RCC 7860 (cell line): Measurements from ENCODE around the gene FRMD4A.

Experiments
- DNase-seq: peaks from one replicate; pipeline ENCODE4 v3.0.0-alpha.2; 2015; ENCODE audit warnings: low spot score
- FAIRE-seq: peaks from 2 replicates; lab custom pipeline; 2012; peaks lifted over from hg19 to GRCh38; lab: Jason Lieb, UNC

Gene FRMD4A

DNA sequence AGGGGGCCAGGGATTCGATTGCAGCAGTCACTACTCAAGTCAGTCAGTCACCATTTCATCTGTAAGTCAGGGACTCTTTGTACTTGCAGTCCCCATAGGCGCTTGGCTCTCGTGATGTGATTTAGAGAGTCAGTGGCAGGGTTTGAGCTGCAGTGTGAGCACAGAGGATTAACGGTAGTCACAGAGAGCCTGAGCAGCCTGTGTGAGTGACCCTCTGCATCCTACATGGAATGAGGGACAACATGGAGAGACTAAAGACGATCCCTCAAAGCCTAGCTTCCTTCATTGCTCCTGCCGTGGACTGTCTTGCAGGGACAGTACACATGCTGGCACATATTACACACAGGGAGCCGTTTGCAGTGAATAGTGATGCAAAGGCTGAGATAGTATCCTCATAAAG, 687.7 kb downstream of the FRMD4A start:
- no peak for DNase-seq
- FAIRE-seq = no peak

DNA sequence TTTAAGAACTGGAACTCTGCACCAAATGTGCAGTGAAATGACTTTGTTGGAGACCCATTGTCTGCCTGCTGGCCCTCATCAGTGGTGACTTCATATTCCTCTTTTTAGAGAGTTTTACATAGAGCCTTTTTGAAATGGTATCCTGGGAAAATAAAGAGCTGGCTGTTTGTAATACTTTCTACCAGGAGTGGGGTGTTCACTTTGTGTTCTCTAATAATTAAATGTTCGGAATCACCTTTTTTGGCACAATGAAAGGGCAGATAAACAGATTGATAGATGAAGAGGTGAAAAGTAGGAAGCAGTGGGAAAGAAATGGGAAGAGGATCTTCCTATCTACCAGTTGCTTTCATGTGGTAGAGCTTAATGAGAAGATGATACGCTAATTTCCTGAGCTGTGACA, 688.4 kb downstream of the FRMD4A start:
- FAIRE-seq = no peak
- no peak for DNase-seq

DNA sequence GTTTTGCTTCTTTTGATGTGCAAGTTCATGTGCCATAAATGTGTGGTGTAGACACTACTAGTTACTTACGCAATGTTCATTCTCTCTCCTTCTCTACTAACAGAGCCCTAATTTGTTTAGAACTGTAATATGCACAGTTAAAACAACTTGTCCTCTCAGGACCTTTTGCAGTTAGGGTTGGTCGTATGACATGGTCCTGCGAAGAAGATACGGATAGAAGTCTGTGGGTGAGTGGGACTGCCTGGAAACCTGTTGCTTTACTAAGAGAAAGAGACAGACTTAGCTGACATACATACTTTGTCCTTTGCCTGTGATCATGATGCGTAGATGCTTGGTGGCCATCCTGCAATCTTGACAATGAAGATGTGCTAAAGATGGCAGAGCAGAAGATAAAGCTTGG, 692.8 kb downstream of the FRMD4A start:
- FAIRE-seq = no peak

DNA sequence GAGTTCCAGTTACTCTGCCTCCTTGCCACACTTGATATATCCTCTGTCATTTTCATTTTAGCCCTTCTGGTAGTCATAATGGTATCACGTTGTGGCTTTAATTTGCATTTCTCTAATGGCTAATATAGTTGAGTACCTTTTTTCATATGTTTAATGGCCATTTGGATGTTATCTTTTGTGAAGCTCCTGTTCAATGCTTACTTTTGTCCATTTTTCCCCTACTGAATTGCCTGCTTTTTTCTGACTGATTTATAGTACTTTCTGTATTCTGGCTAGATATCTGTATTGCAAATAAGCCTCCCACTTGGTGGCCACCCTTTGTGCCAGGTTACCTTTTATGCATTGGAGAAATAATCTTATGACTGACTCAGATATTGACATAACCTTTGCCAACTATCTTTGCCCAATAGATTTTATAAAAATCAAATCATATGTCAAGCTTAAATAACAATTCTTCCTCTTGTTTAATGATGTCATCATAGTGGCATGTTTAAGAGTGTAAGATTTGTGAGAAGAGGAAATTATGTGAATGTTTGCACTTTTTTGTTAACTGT, 693.3 kb downstream of the FRMD4A start:
- no peak for DNase-seq

More for the DNA sequence above, 692.8 kb downstream of the FRMD4A start:
- DNase-seq = no peak

GRCh38 chr10:13636776-13637175, 693.9 kb downstream of the FRMD4A start:
- DNase-seq (no peak), FAIRE-seq (no peak)

More for the DNA sequence above, 693.3 kb downstream of the FRMD4A start:
- FAIRE-seq = no peak

GRCh38 chr10:13634207-13634606, 696.5 kb downstream of the FRMD4A start:
- DNase-seq = no peak
- FAIRE-seq = no peak

DNA sequence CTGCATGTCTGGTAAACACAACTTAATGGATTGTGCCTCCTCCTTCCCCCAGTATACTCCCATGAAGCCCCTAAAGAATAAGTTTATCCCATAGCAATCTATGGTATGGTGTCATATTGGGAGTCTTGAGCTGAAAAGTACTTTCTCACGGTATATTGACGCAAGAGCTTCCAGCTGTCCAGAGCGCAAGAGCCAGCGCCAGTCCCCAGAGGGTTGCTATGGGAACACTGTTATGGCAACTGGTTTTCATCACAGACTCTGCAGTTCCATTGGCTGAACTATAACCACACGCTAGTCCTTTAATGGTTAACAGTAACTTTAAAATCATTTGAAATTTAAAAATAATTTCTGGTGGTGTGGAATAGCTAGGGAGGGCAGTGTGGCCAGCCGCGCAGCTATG, 697.0 kb downstream of the FRMD4A start:
- FAIRE-seq (no peak), DNase-seq (no peak)

- DNase-seq = no peak
- FAIRE-seq = no peak
Observed at GRCh38 chr10:13632884-13633440, 697.8 kb downstream of the FRMD4A start.

GRCh38 chr10:13632440-13632839, 698.3 kb downstream of the FRMD4A start:
- no peak for DNase-seq
- no peak for FAIRE-seq

DNA sequence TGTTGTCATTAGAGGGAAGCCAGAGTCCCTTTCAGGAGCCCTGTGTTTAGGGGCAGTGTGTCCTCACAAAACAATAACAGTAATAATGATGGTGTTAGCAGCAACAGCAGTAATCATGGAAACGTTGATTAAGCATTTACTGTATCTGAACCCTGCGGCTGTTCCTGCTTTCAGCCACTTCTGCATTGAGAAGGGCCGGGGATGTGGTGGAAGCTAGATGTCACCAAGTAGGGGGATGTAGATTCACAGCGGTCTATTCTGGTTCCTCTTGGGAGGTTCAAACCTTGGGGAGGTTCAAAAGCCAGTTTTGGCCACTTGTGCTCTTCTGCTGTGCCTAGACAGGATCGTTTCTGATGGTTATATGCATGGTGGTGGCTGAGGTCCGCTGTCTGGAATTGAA, 699.1 kb downstream of the FRMD4A start:
- DNase-seq (no peak), FAIRE-seq (no peak)

GRCh38 chr10:13630231-13630630, 700.5 kb downstream of the FRMD4A start:
- no peak for DNase-seq
- no peak for FAIRE-seq

DNA sequence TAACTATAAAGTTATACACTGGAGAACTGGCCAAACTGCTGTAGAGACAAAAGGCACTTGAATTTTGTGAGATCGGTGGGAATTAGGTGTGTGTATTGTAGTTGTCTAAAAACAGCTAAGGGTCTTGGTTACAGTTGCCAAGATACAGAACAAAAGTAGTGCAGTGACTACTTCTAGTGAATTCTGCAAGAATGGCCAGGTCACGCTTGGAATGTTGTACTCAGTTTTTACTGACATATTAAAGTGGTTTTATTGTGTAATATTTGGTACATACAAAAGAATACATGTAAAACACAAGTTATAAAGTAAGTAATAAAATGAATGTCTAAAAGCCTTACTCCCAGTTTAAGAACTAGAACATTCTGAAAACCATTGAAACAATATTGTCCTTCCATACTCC, 701.6 kb downstream of the FRMD4A start:
- FAIRE-seq (no peak), DNase-seq (no peak)

GRCh38 chr10:13628661-13629060, 702.1 kb downstream of the FRMD4A start:
- DNase-seq = no peak
- no peak for FAIRE-seq

GRCh38 chr10:13627459-13628310, 703.0 kb downstream of the FRMD4A start:
- FAIRE-seq = no peak
- DNase-seq = no peak

GRCh38 chr10:13624630-13625029, 706.1 kb downstream of the FRMD4A start:
- FAIRE-seq (no peak), DNase-seq (no peak)

DNA sequence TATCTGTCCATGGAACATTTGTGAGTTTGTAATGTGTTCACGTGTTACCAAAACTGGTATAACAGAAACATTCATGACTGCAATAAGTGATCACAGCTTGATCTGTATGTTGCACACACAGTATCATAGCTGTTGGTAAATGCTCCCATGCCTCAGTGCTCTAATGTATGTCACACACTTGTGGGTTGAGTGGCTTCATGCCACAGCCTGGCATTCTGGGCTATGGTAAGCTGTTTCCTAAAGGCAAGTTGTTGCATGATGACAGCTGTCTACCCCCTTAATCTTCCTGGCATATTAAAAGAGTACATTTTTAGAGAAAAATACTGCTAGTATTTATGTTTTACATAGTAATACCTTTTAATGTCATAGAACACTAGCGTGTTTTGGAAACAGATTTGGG, 708.8 kb downstream of the FRMD4A start:
- FAIRE-seq (no peak), DNase-seq (no peak)

DNA sequence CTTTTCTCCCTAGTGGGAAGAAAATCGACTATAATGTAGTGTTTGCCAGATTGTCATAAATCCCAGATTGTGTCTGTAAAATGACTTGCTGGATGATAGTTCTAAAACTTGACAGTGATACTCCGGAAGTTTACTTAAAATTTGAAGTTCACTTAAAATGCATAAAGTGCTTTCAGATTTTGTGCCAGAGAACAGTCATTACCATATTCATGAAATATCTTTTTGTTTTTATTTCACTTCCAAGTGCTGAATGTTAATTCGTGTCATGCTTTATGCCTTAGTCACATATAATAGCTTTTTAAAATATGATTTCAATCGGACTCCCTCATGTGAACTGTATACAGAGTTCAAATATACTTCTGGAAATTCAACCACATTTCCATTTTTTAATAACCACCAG, 713.6 kb downstream of the FRMD4A start:
- FAIRE-seq (no peak), DNase-seq (no peak)

DNA sequence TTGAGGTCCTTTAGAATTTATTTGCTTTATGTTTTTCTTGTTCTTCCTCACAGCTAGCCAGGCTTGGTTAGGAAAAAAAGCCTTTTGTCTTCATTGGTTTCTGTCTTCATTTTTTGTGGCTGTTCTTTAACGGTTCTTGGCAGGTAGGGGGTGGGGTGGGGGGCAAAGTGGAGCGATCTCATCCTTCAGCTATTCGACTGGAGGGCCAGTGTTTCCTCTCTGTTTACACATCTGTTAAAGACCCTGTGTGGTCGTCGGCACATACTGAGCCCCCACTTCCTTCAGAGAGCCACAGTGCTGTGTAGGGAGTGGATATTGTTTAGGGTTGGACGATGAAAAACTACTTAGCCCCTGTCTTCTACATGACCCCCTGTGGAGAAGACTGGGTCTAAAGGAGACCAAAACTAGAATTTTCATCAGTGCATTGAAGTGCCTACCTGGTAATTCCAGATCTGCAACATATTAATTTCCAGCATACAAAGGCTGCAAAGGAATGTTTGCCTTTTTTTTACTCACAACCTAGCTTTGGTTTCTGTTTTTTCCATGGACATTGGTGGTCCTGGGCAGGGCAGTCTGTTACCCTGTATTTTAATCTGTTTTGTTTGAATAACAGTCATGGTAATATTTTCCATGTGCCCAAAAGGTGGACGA, 714.9 kb downstream of the FRMD4A start:
- DNase-seq = peak; percentile 25
- no peak for FAIRE-seq

DNA sequence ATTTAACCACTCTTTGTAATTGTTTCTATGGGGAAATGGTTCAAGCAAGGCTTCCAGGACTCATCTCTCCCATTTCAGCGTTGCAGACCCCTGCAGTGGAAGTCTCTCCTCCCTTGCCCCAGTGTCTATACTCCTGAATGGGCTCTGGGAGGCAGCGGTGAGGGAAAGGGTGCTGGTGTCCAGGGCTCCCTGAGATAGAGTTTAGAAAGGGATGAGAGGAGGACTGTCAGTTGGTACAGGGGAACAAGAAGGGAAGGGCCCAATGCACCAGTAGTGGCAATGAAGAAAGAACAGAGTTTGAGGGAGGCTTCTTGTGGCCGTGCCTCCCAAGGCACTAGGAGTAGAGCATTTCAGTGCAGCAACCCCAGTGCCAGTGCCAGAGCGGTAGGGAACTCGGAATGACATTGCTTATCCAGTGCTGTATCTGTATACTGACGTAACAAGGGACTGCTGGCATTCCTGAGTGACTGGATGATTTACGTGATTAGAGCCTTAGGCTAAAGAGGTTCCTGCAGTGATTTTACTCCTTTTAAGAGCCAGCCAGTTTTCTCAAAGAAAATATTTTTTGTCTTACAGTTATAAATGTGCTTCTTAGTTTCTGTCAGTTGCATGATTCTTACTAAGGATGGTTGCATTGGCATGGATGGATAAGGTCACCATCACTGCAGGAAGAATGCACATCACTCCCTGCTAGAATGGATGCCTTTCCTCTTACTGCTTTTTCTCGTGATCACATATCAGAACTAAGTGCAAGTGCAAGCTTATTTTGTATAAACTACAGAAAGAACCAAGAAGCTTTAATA, 716.0 kb downstream of the FRMD4A start:
- no peak for FAIRE-seq
- no peak for DNase-seq

DNA sequence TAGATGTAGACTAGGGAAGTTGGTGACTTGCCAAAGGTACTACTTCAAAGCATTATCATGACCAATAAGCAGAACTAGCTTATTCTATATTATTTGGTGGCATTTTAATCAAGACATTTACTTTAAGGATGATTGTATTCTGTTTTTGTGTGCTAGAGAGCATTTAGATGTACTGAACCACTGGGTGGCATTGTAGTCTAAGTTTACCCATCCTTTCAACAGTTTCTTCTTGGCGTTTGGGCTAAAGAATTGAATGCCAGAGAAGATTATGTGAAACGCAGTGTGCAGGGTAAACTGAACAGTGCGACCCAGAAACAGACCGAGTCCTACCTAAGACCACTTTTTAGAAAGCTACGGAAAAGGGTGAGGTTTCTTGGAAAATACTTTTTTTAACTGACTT, 717.2 kb downstream of the FRMD4A start:
- DNase-seq (no peak), FAIRE-seq (peak; percentile 41)
